ENCODE measurements around the gene HNRNPC.
A peak's percentile ranks its signal among the peaks of the same experiment; 100 is the strongest.

The HNRNPC gene

DNA sequence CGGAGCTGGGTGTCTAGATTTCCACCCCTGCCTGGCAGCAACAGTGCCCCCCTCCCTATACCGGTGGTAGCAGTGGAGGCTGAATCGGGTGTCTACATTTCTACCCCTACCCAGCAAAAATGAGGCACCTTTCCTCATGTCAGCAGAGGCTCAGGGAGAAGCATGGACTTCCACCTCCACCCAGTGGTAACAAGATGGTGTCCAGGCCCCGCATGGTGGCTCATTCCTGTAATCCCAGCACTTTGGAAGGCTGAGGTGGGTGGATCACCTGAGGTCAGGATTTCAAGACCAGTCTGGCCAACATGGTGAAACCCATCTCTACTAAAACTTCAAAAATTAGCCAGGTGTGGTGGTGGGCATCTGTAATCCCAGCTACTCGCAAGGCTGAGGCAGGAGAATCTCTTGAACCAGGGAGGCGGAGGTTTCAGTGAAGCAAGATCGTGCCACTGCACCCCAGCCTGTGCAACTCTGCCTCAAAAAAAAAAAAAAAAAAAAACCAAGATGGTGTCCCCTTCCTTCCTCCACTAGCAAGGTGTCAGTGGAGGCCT is 77.9 kb downstream of the HNRNPC start:
- H4K20me1 ChIP-seq (ENCODE audit: insufficient read depth, low read length, poor library complexity, severe bottlenecking) = no peaks in the 10 kb centered on the region
- no peaks in the 10 kb centered on the region for H3K27me3 ChIP-seq (ENCODE audit: insufficient read depth, low read length, poor library complexity, severe bottlenecking)
- TF ChIP-seq, protein P1, sequence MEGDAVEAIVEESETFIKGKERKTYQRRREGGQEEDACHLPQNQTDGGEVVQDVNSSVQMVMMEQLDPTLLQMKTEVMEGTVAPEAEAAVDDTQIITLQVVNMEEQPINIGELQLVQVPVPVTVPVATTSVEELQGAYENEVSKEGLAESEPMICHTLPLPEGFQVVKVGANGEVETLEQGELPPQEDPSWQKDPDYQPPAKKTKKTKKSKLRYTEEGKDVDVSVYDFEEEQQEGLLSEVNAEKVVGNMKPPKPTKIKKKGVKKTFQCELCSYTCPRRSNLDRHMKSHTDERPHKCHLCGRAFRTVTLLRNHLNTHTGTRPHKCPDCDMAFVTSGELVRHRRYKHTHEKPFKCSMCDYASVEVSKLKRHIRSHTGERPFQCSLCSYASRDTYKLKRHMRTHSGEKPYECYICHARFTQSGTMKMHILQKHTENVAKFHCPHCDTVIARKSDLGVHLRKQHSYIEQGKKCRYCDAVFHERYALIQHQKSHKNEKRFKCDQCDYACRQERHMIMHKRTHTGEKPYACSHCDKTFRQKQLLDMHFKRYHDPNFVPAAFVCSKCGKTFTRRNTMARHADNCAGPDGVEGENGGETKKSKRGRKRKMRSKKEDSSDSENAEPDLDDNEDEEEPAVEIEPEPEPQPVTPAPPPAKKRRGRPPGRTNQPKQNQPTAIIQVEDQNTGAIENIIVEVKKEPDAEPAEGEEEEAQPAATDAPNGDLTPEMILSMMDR (conservative IDR thresholded peaks at IDR 0.05; ENCODE audit: low read length) = no peak
- no peak for TF ChIP-seq EZH2phosphoT487 (IDR thresholded peaks at IDR 0.05; ENCODE audit: borderline replicate concordance)
- no peaks in the 10 kb centered on the region for H3F3A ChIP-seq (ENCODE audit: low read depth)
- peak overlapping the region; percentile 43 for H3K4me3 ChIP-seq (ENCODE audit: low read length, poor library complexity, severe bottlenecking)
- H3K79me2 ChIP-seq (ENCODE audit: insufficient read depth, low read length) = no peaks in the 10 kb centered on the region
- peak overlapping the region; percentile 11 for H3K9ac ChIP-seq (ENCODE audit: low read depth, low read length, poor library complexity, severe bottlenecking)
- peak overlapping the region; percentile 65 for H2AFZ ChIP-seq (ENCODE audit: low read length)
- no peaks in the 10 kb centered on the region for H3K9me3 ChIP-seq (ENCODE audit: insufficient read depth, low read depth, low read length)
- H3K4me2 ChIP-seq (ENCODE audit: low read depth, low read length, poor library complexity, severe bottlenecking) = peak overlapping the region; percentile 47
- no peaks in the 10 kb centered on the region for H3K9me2 ChIP-seq (replicated peaks; ENCODE audit: low read depth, low read length)
- no peaks in the 10 kb centered on the region for H3K36me3 ChIP-seq (ENCODE audit: insufficient read depth, low read length)
- peaks cover 3% of the 10 kb centered on the region for H3K4me1 ChIP-seq (ENCODE audit: insufficient read depth, low read length, poor library complexity, severe bottlenecking)

DNA sequence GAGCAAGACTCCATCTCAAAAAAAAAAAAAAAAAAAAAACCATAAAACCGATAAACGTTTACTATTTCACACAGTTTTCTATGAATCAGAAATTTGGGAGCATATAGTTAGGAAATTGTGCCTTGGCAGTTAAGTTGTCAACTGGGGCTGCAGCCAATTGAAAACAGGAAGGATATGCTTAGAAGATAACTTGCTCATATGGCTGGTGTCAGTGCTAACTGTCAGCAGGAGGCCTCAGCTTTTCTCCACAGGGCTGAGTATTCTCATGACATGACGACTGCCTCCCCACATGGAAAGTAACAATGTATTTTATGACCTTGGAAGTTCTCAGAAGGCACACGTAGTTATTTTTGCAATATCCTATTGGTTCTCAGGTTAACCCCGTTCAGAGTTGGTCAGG is 83.8 kb downstream of the HNRNPC start:
- Histone ChIP-seq H3K27me3 (ENCODE audit: insufficient read depth, low read length, poor library complexity, severe bottlenecking) (no peaks in the 10 kb centered on the region), H3K4me3 (ENCODE audit: low read length, poor library complexity, severe bottlenecking) (no peak overlapping the region), H3K36me3 (ENCODE audit: insufficient read depth, low read length) (no peaks in the 10 kb centered on the region), H3K9me3 (ENCODE audit: insufficient read depth, low read depth, low read length) (no peaks in the 10 kb centered on the region), H3K4me2 (ENCODE audit: low read depth, low read length, poor library complexity, severe bottlenecking) (no peak overlapping the region), H4K20me1 (ENCODE audit: insufficient read depth, low read length, poor library complexity, severe bottlenecking) (no peaks in the 10 kb centered on the region), H3K79me2 (ENCODE audit: insufficient read depth, low read length) (no peaks in the 10 kb centered on the region), H3K9ac (ENCODE audit: low read depth, low read length, poor library complexity, severe bottlenecking) (no peak overlapping the region), H3K9me2 (replicated peaks; ENCODE audit: low read depth, low read length) (no peaks in the 10 kb centered on the region), H2AFZ (ENCODE audit: low read length) (no peak overlapping the region), H3F3A (ENCODE audit: low read depth) (no peaks in the 10 kb centered on the region), H3K4me1 (ENCODE audit: insufficient read depth, low read length, poor library complexity, severe bottlenecking) (peaks cover 10% of the 10 kb centered on the region)
- TF ChIP-seq EZH2phosphoT487 (IDR thresholded peaks at IDR 0.05; ENCODE audit: borderline replicate concordance) = no peak
- TF ChIP-seq, protein P1 (conservative IDR thresholded peaks at IDR 0.05; ENCODE audit: low read length) = no peak

DNA sequence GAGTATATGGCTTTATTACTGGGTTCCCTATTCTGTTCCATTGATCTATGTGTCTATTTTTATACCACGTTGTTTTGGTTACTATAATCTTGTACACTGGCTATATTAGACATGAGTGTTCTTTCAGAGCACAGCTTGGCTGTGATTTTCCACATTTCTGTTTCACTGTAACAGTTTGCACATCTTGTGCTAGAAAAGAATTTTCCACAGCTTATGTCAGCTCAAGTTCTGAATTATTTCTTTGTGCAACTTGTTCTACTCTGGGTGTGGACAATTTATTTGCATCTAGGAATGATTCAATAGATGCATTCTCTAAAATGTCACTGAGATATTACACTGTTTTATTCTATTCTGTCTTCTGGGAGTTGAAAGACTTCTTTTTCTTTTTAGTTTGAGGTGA is 85.0 kb downstream of the HNRNPC start:
- no peak overlapping the region for H3K4me3 ChIP-seq (ENCODE audit: low read length, poor library complexity, severe bottlenecking)
- H3K36me3 ChIP-seq (ENCODE audit: insufficient read depth, low read length) = no peaks in the 10 kb centered on the region
- TF ChIP-seq, protein P1 (conservative IDR thresholded peaks at IDR 0.05; ENCODE audit: low read length) = no peak
- TF ChIP-seq EZH2phosphoT487 (IDR thresholded peaks at IDR 0.05; ENCODE audit: borderline replicate concordance) = no peak
- no peaks in the 10 kb centered on the region for H3F3A ChIP-seq (ENCODE audit: low read depth)
- no peaks in the 10 kb centered on the region for H3K79me2 ChIP-seq (ENCODE audit: insufficient read depth, low read length)
- H3K4me2 ChIP-seq (ENCODE audit: low read depth, low read length, poor library complexity, severe bottlenecking) = no peak overlapping the region
- H3K9ac ChIP-seq (ENCODE audit: low read depth, low read length, poor library complexity, severe bottlenecking) = no peak overlapping the region
- no peaks in the 10 kb centered on the region for H4K20me1 ChIP-seq (ENCODE audit: insufficient read depth, low read length, poor library complexity, severe bottlenecking)
- H2AFZ ChIP-seq (ENCODE audit: low read length) = no peak overlapping the region; the same call in 1 of the 2 replicates
- H3K4me1 ChIP-seq (ENCODE audit: insufficient read depth, low read length, poor library complexity, severe bottlenecking) = peaks cover 10% of the 10 kb centered on the region
- no peaks in the 10 kb centered on the region for H3K9me2 ChIP-seq (replicated peaks; ENCODE audit: low read depth, low read length)
- no peaks in the 10 kb centered on the region for H3K27me3 ChIP-seq (ENCODE audit: insufficient read depth, low read length, poor library complexity, severe bottlenecking)
- no peaks in the 10 kb centered on the region for H3K9me3 ChIP-seq (ENCODE audit: insufficient read depth, low read depth, low read length)

All from Loucy (cell line).